ENCODE measurements around the gene ACKR2.

- TF ChIP-seq CTCF (conservative IDR thresholded peaks at IDR 0.05; ENCODE audit: low read length) (no peak), EZH2phosphoT487 (IDR thresholded peaks at IDR 0.05; ENCODE audit: borderline replicate concordance) (no peak)
These were observed 30.6 kb upstream of the ACKR2 start for GRCh38 chr3:42778644-42779043.
